Ovary (tissue), 3 donors: ENCODE measurements around the gene SPG7.

Source experiments
- CTCF ChIP-seq, 3 donors: fragments of 450-650 bp in 2 of 3; fragments of 200-600 bp in 1 of 3; IDR thresholded peaks; one replicate each; pipeline versions ENCODE4 v1.5.1 to v1.8.0; 2016 to 2022; ENCODE audit warnings: antibody characterized with exemption in 3 of 3, mild to moderate bottlenecking in 1 of 3
- EP300 ChIP-seq: sonication (generic); formaldehyde crosslinking; IDR thresholded peaks from one replicate; pipeline ENCODE4 v1.6.1; 2017; ENCODE audit warnings: antibody characterized with exemption
- POLR2A ChIP-seq: fragments of 450-650 bp; IDR thresholded peaks from one replicate; pipeline ENCODE4 v1.6.1; 2017; ENCODE audit warnings: antibody characterized with exemption, mild to moderate bottlenecking, moderate library complexity
- donor health status: DM: no; HTN: no; CAD: no.

GRCh38 chr16:89478576-89479221 is 29.5 kb upstream of the SPG7 start:
- TF ChIP-seq EP300 (no peak), CTCF (IDR thresholded peaks at IDR 0.05) (no peak), POLR2A (no peak)
